ENCODE measurements around the gene C1QL1.

Gene C1QL1

GRCh38 chr17:44918006-44918405, 50.1 kb downstream of the C1QL1 start:
- no peak for TF ChIP-seq CTCF (IDR thresholded peaks at IDR 0.05; ENCODE audit: insufficient read depth, missing control alignments)
- FAIRE-seq = no peak
- DNase-seq (ENCODE audit: insufficient read length, low spot score) = no peak

GRCh38 chr17:44917456-44917855, 50.6 kb downstream of the C1QL1 start:
- FAIRE-seq (no peak), DNase-seq (ENCODE audit: insufficient read length, low spot score) (no peak)
- TF ChIP-seq CTCF (IDR thresholded peaks at IDR 0.05; ENCODE audit: insufficient read depth, missing control alignments) = no peak

- no peak for DNase-seq (ENCODE audit: insufficient read length, low spot score)
- no peak for FAIRE-seq
- TF ChIP-seq CTCF (IDR thresholded peaks at IDR 0.05; ENCODE audit: insufficient read depth, missing control alignments) = peak; percentile 8
Observed at GRCh38 chr17:44916781-44917241, 51.3 kb downstream of the C1QL1 start.

- TF ChIP-seq CTCF (IDR thresholded peaks at IDR 0.05; ENCODE audit: insufficient read depth, missing control alignments) = no peak
- DNase-seq (ENCODE audit: insufficient read length, low spot score) (no peak), FAIRE-seq (no peak)
Observed at GRCh38 chr17:44915862-44916780, 52.0 kb downstream of the C1QL1 start.

- no peak for TF ChIP-seq CTCF (IDR thresholded peaks at IDR 0.05; ENCODE audit: insufficient read depth, missing control alignments)
- FAIRE-seq = no peak
- no peak for DNase-seq (ENCODE audit: insufficient read length, low spot score)
Observed at GRCh38 chr17:44915321-44915726, 52.8 kb downstream of the C1QL1 start, which contains the start of gene GFAP. Gene GFAP, minus strand, starts transcription at chr17:44915500. Its CDS starts 14 bp downstream, at chr17:44915486.

GRCh38 chr17:44914698-44915271, 53.3 kb downstream of the C1QL1 start:
- FAIRE-seq = no peak
- DNase-seq (ENCODE audit: insufficient read length, low spot score) = no peak
- no peak for TF ChIP-seq CTCF (IDR thresholded peaks at IDR 0.05; ENCODE audit: insufficient read depth, missing control alignments)

- no peak for FAIRE-seq
- no peak for TF ChIP-seq CTCF (IDR thresholded peaks at IDR 0.05; ENCODE audit: insufficient read depth, missing control alignments)
Observed at GRCh38 chr17:44914148-44914547, 54.0 kb downstream of the C1QL1 start.

More at GRCh38 chr17:44914148-44914547, 54.0 kb downstream of the C1QL1 start:
- DNase-seq (ENCODE audit: insufficient read length, low spot score) = no peak

All from D721Med (cell line).